CD14-positive monocyte (primary cell): Measurements from ENCODE around the gene CNPPD1. TPM values are rescaled to one million over a fixed set of nuclear protein-coding genes. Genes with fewer than 3 reads are reported as not detected.

Experiments
- DNase-seq, 3 donors: peaks; one replicate each; pipeline ENCODE4 v3.0.0-alpha.2; 2011 to 2022
- H2AFZ ChIP-seq: 2 replicates; pipeline ENCODE4 v1.6.0; 2012; ENCODE audit warnings: mild to moderate bottlenecking, low read depth, low read length, inconsistent platforms; ENCODE audit not compliant: insufficient read depth, poor library complexity, severe bottlenecking
- H3K27ac ChIP-seq, 2 donors: 1 replicate in 1 of 2; 2 replicates in 1 of 2; pipeline ENCODE4 v1.5.1; 2012 to 2013; ENCODE audit warnings: low read length in 2 of 2, control low read depth in 1 of 2, inconsistent platforms in 1 of 2, low read depth in 1 of 2, mild to moderate bottlenecking in 1 of 2
- H3K27me3 ChIP-seq, 2 donors: one replicate each; pipeline versions ENCODE4 v1.6.0 to v1.6.1; 2011 to 2013; ENCODE audit warnings: low read length in 2 of 2; ENCODE audit not compliant: control insufficient read depth in 2 of 2, insufficient read depth in 2 of 2
- H3K36me3 ChIP-seq, 2 donors: replicated peaks in 1 of 2; 1 replicate in 1 of 2; 2 replicates in 1 of 2; pipeline versions ENCODE4 v1.5.1 to v1.6.1; 2012 to 2013; ENCODE audit warnings: low read length in 2 of 2, control low read depth in 1 of 2, inconsistent platforms in 1 of 2, mild to moderate bottlenecking in 1 of 2; ENCODE audit not compliant: insufficient read depth in 2 of 2, control insufficient read depth in 1 of 2
- H3K4me1 ChIP-seq, 2 donors: 1 replicate in 1 of 2; 2 replicates in 1 of 2; pipeline versions ENCODE4 v1.5.1 to v1.6.1; 2012 to 2013; ENCODE audit warnings: low read length in 2 of 2, control low read depth in 1 of 2, inconsistent platforms in 1 of 2, mild to moderate bottlenecking in 1 of 2, moderate library complexity in 1 of 2; ENCODE audit not compliant: insufficient read depth in 2 of 2, control insufficient read depth in 1 of 2
- H3K4me2 ChIP-seq: replicated peaks from 2 replicates; pipeline ENCODE3; 2012; ENCODE audit warnings: low read length, moderate library complexity, mild to moderate bottlenecking; ENCODE audit not compliant: poor library complexity, severe bottlenecking; ENCODE audit errors: extremely low read depth
- H3K4me3 ChIP-seq, 3 experiments: fragments of 200-600 bp in 1 of 3; sonication (generic) in 1 of 3; replicated peaks in 1 of 3; 1 replicate in 2 of 3; 2 replicates in 1 of 3; pipeline ENCODE4 v1.5.1; 2011 to 2013; ENCODE audit warnings: low read length in 3 of 3, mild to moderate bottlenecking in 3 of 3, control low read depth in 2 of 3, low read depth in 2 of 3, inconsistent platforms in 1 of 3, moderate library complexity in 1 of 3
- H3K79me2 ChIP-seq: 2 replicates; pipeline ENCODE4 v1.6.0; 2012; ENCODE audit warnings: mild to moderate bottlenecking, control low read depth, inconsistent platforms, low read length, moderate library complexity; ENCODE audit not compliant: insufficient read depth
- H3K9ac ChIP-seq: 2 replicates; pipeline ENCODE4 v1.6.0; 2017; ENCODE audit warnings: low read length, mild to moderate bottlenecking; ENCODE audit not compliant: insufficient read depth, poor library complexity, severe bottlenecking
- H3K9me3 ChIP-seq, 2 donors: replicated peaks in 1 of 2; 1 replicate in 1 of 2; 2 replicates in 1 of 2; pipeline versions ENCODE4 v1.5.1 to v1.6.1; 2012 to 2013; ENCODE audit warnings: low read length in 2 of 2, control low read depth in 1 of 2; ENCODE audit not compliant: control insufficient read depth in 1 of 2, insufficient read depth in 1 of 2
- H4K20me1 ChIP-seq: 2 replicates; pipeline ENCODE4 v1.6.0; 2012; ENCODE audit warnings: mild to moderate bottlenecking, low read length, control low read depth, moderate library complexity; ENCODE audit not compliant: insufficient read depth
- H3K27ac Mint-ChIP-seq, 7 donors: one replicate each; pipeline ENCODE4 v1.8.0; 2020; ENCODE audit warnings: mild to moderate bottlenecking in 7 of 7, mixed read lengths in 7 of 7, moderate library complexity in 6 of 7, inconsistent platforms in 2 of 7
- H3K27me3 Mint-ChIP-seq, 3 donors: one replicate each; pipeline ENCODE4 v1.8.0; 2021 to 2022; ENCODE audit warnings: low read depth in 3 of 3, mild to moderate bottlenecking in 3 of 3, mixed read lengths in 3 of 3, moderate library complexity in 3 of 3, inconsistent platforms in 1 of 3
- H3K36me3 Mint-ChIP-seq, 2 donors: one replicate each; pipeline ENCODE4 v1.8.0; 2020; ENCODE audit warnings: mixed read lengths in 2 of 2, inconsistent platforms in 1 of 2, mild to moderate bottlenecking in 1 of 2
- H3K4me1 Mint-ChIP-seq: one replicate; pipeline ENCODE4 v1.8.0; 2020; ENCODE audit warnings: mild to moderate bottlenecking, mixed read lengths
- H3K4me3 Mint-ChIP-seq, 2 donors: one replicate each; pipeline ENCODE4 v1.8.0; 2020; ENCODE audit warnings: mild to moderate bottlenecking in 2 of 2, mixed read lengths in 2 of 2, moderate library complexity in 1 of 2
- H3K9me3 Mint-ChIP-seq, 7 donors: one replicate each; pipeline ENCODE4 v1.8.0; 2020 to 2022; ENCODE audit warnings: mixed read lengths in 7 of 7, mild to moderate bottlenecking in 6 of 7, moderate library complexity in 6 of 7, inconsistent platforms in 2 of 7
- WGBS: methylation state at CpG from one replicate; pipeline ENCODE4 v1.1.5; 2013; ENCODE audit warnings: missing lambda C conversion rate; ENCODE audit not compliant: insufficient coverage; 5-methylcytosine and 5-hydroxymethylcytosine counted together
- intact Hi-C, 2 donors: fragments of 100-400 bp; cut with micrococcal nuclease; formaldehyde crosslinking; loops; one replicate each; pipeline versions ENCODE4 v1.15.0 to v1.15.1; 2023
- polyA plus RNA-seq, 3 donors: library from polyadenylated mRNA; depleted of rRNA in 1 of 3; unstranded in 2 of 3; stranded (reverse) in 1 of 3; fragments of 300-500 nt in 2 of 3; fragments of >200 nt in 1 of 3; fragmentation: Illumina TruSeq in 2 of 3; gene quantifications; 1 replicate in 2 of 3; 2 replicates in 1 of 3; pipeline ENCODE4 v1.2.3, GENCODE V29; 2012 to 2021
- TF ChIP-seq, protein P1 (sequence below): fragments of 200-600 bp; IDR thresholded peaks from one replicate; pipeline ENCODE4 v1.8.0; 2022; ENCODE audit warnings: antibody characterized with exemption, mild to moderate bottlenecking

CNPPD1 gene
- polyA plus RNA-seq, 3 donors = 68.8 to 109 (median 71.3) TPM

GRCh38 chr2:219123356-219124135, 53.2 kb downstream of the CNPPD1 start:
- Histone ChIP-seq H3K9ac (no peak overlapping the region), H2AFZ (no peak overlapping the region), H3K79me2 (no peaks in the 10 kb centered on the region), H3K4me2 (no peak overlapping the region), H3K27me3 (no peaks in the 10 kb centered on the region), H3K4me1 (peaks cover 4 to 5% of the 10 kb centered on the region in 2 donors), H3K9me3 (no peaks in the 10 kb centered on the region), H4K20me1 (peaks cover 51% of the 10 kb centered on the region), H3K27ac (no peak overlapping the region), H3K4me3 (no peak overlapping the region), H3K36me3 (no peaks in the 10 kb centered on the region)
- H3K27me3 Mint-ChIP-seq = peaks cover 0 to 2% (median 1%) of the 10 kb centered on the region in 3 donors
- no peaks in the 10 kb centered on the region for H3K9me3 Mint-ChIP-seq
- peaks cover 16% of the 10 kb centered on the region for H3K4me1 Mint-ChIP-seq
- H3K36me3 Mint-ChIP-seq = peaks cover 16 to 25% of the 10 kb centered on the region in 2 donors
- no peak overlapping the region for H3K4me3 Mint-ChIP-seq
- DNase-seq = no peak
- WGBS = 100% methylated on average over 1 of the region's 8 CpGs
- intact Hi-C loops = no loop called here
- TF ChIP-seq, protein P1, sequence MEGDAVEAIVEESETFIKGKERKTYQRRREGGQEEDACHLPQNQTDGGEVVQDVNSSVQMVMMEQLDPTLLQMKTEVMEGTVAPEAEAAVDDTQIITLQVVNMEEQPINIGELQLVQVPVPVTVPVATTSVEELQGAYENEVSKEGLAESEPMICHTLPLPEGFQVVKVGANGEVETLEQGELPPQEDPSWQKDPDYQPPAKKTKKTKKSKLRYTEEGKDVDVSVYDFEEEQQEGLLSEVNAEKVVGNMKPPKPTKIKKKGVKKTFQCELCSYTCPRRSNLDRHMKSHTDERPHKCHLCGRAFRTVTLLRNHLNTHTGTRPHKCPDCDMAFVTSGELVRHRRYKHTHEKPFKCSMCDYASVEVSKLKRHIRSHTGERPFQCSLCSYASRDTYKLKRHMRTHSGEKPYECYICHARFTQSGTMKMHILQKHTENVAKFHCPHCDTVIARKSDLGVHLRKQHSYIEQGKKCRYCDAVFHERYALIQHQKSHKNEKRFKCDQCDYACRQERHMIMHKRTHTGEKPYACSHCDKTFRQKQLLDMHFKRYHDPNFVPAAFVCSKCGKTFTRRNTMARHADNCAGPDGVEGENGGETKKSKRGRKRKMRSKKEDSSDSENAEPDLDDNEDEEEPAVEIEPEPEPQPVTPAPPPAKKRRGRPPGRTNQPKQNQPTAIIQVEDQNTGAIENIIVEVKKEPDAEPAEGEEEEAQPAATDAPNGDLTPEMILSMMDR = no peak
- H3K27ac Mint-ChIP-seq = no peak overlapping the region

- H3K9me3 ChIP-seq = no peaks in the 10 kb centered on the region
- Mint-ChIP-seq H3K27me3 (peaks cover 0 to 1% (median 0%) of the 10 kb centered on the region in 3 donors), H3K4me1 (peaks cover 20% of the 10 kb centered on the region), H3K36me3 (peaks cover 15 to 21% of the 10 kb centered on the region in 2 donors), H3K4me3 (no peak overlapping the region), H3K27ac (no peak overlapping the region), H3K9me3 (no peaks in the 10 kb centered on the region)
- peaks cover 44% of the 10 kb centered on the region for H4K20me1 ChIP-seq
- H3K9ac ChIP-seq = no peak overlapping the region
- H3K4me3 ChIP-seq = no peak overlapping the region
- no peak overlapping the region for H3K27ac ChIP-seq
- H3K4me2 ChIP-seq = no peak overlapping the region
- no peaks in the 10 kb centered on the region for H3K79me2 ChIP-seq
- no peaks in the 10 kb centered on the region for H3K36me3 ChIP-seq
- TF ChIP-seq, protein P1 = no peak
- intact Hi-C loops = no loop called here
- H3K4me1 ChIP-seq = peaks cover 8 to 9% of the 10 kb centered on the region in 2 donors
- H3K27me3 ChIP-seq = no peaks in the 10 kb centered on the region
- WGBS = 94% methylated on average over 3 of the region's 5 CpGs
- no peak for DNase-seq
- H2AFZ ChIP-seq = no peak overlapping the region
Observed at GRCh38 chr2:219122202-219122980, 54.3 kb downstream of the CNPPD1 start.

Other genes with a start within 250 kb of the CNPPD1 start
- not detected for gene CDK5R2, start 217.3 kb downstream of the CNPPD1 start, polyA plus RNA-seq
- gene FEV, start 191.7 kb downstream of the CNPPD1 start, polyA plus RNA-seq = not detected
- not detected for gene CRYBA2, start 183.5 kb downstream of the CNPPD1 start, polyA plus RNA-seq
- gene CFAP65, start 135.4 kb downstream of the CNPPD1 start, polyA plus RNA-seq = not detected
- not detected for gene IHH, start 116.0 kb downstream of the CNPPD1 start, polyA plus RNA-seq
- 10 to 100 TPM; 12.6 to 20.9 (median 20.3) TPM for gene NHEJ1, start 16.1 kb downstream of the CNPPD1 start, polyA plus RNA-seq
- gene SLC23A3, start 6.9 kb downstream of the CNPPD1 start, polyA plus RNA-seq = 1 to 10 TPM in 1 of 3 donors, not detected in 2; 1.1 TPM
- 10 to 100 TPM; 37.7 to 60.9 (median 39.4) TPM for gene RETREG2, start 1.4 kb upstream of the CNPPD1 start, polyA plus RNA-seq
- gene ZFAND2B, start 29.9 kb upstream of the CNPPD1 start, polyA plus RNA-seq = 10 to 100 TPM; 45.7 to 98.9 (median 53.2) TPM
- gene ABCB6, start 42.0 kb upstream of the CNPPD1 start, polyA plus RNA-seq = 1 to 10 TPM in 1 of 3 donors, under 1 TPM in 2; 0.28 to 4.8 (median 0.58) TPM
- gene ATG9A, start 52.7 kb upstream of the CNPPD1 start, polyA plus RNA-seq = 10 to 100 TPM; 24.7 to 55.2 (median 26.3) TPM
- 10 to 100 TPM in 2 of 3 donors, 1 to 10 TPM in 1; 7.6 to 79.3 (median 10.4) TPM for gene ANKZF1, start 52.9 kb upstream of the CNPPD1 start, polyA plus RNA-seq
- gene GLB1L, start 68.5 kb upstream of the CNPPD1 start, polyA plus RNA-seq = 10 to 100 TPM in 1 of 3 donors, 1 to 10 TPM in 2; 4.0 to 11.7 (median 7.7) TPM
- gene STK16, start 68.6 kb upstream of the CNPPD1 start, polyA plus RNA-seq = 10 to 100 TPM; 16.7 to 40.7 (median 17.8) TPM
- not detected for gene TUBA4B, start 76.3 kb upstream of the CNPPD1 start, polyA plus RNA-seq
- gene TUBA4A, start 77.0 kb upstream of the CNPPD1 start, polyA plus RNA-seq = 100 to 1,000 TPM in 1 of 3 donors, 10 to 100 TPM in 2; 72.7 to 452 (median 81.9) TPM
- 10 to 100 TPM in 1 of 3 donors, 1 to 10 TPM in 2; 1.7 to 55.4 (median 1.9) TPM for gene DNAJB2, start 102.4 kb upstream of the CNPPD1 start, polyA plus RNA-seq
- not detected for gene PTPRN, start 132.5 kb upstream of the CNPPD1 start, polyA plus RNA-seq
- not detected for gene RESP18, start 155.8 kb upstream of the CNPPD1 start, polyA plus RNA-seq
- 10 to 100 TPM; 51.6 to 83.1 (median 60.6) TPM for gene DNPEP, start 211.0 kb upstream of the CNPPD1 start, polyA plus RNA-seq
- 1 to 10 TPM; 2.4 to 4.0 (median 2.4) TPM for gene DES, start 241.5 kb upstream of the CNPPD1 start, polyA plus RNA-seq